Skeletal muscle tissue (tissue), 4 donors: ENCODE data around the gene NPBWR2. TPM values are rescaled to one million over a fixed set of nuclear protein-coding genes. Genes with fewer than 3 reads are reported as not detected.

Source experiments
- H3K27ac ChIP-seq: one replicate; pipeline ENCODE4 v1.7.0; 2013; ENCODE audit warnings: mild to moderate bottlenecking, low read depth, low read length, inconsistent platforms
- H3K27me3 ChIP-seq, 3 donors: one replicate each; pipeline ENCODE4 v1.7.0; 2013; ENCODE audit warnings: low read length in 3 of 3; ENCODE audit not compliant: control insufficient read depth in 3 of 3, insufficient read depth in 3 of 3
- H3K36me3 ChIP-seq, 3 donors: one replicate each; pipeline ENCODE4 v1.7.0; 2013; ENCODE audit warnings: low read length in 3 of 3; ENCODE audit not compliant: control insufficient read depth in 3 of 3, insufficient read depth in 3 of 3
- H3K4me1 ChIP-seq, 3 donors: one replicate each; pipeline ENCODE4 v1.7.0; 2013; ENCODE audit warnings: low read length in 3 of 3, mild to moderate bottlenecking in 3 of 3; ENCODE audit not compliant: control insufficient read depth in 3 of 3, insufficient read depth in 3 of 3
- H3K4me3 ChIP-seq, 3 donors: one replicate each; pipeline ENCODE4 v1.7.0; 2013; ENCODE audit warnings: low read length in 3 of 3
- H3K9ac ChIP-seq, 3 donors: one replicate each; pipeline ENCODE4 v1.7.0; 2013; ENCODE audit warnings: low read length in 3 of 3, mild to moderate bottlenecking in 3 of 3, moderate library complexity in 2 of 3, low read depth in 1 of 3
- H3K9me3 ChIP-seq, 3 donors: one replicate each; pipeline ENCODE4 v1.7.0; 2013; ENCODE audit warnings: low read length in 3 of 3; ENCODE audit not compliant: control insufficient read depth in 3 of 3
- total RNA-seq: library from RNA; depleted of rRNA; stranded (reverse); fragments of >200 nt; gene quantifications from one replicate; pipeline ENCODE4 v1.2.3, GENCODE V29; 2014
- donor health status: Osteomylitis.

Gene NPBWR2
- total RNA-seq, 1 donor from 2014 or later = not detected

GRCh38 chr20:64150756-64151632 is 43.6 kb upstream of the NPBWR2 start:
- peaks cover 5 to 40% (median 38%) of the 10 kb centered on the region in 3 donors for H3K27me3 ChIP-seq
- no peaks in the 10 kb centered on the region for H3K4me1 ChIP-seq
- H3K27ac ChIP-seq = no peak overlapping the region
- H3K9me3 ChIP-seq = peaks cover 0 to 2% (median 0%) of the 10 kb centered on the region in 3 donors
- H3K36me3 ChIP-seq = no peaks in the 10 kb centered on the region
- no peak overlapping the region for H3K4me3 ChIP-seq
- no peak overlapping the region for H3K9ac ChIP-seq

GRCh38 chr20:64149809-64150560 is 42.6 kb upstream of the NPBWR2 start:
- no peak overlapping the region for H3K4me3 ChIP-seq
- peaks cover 5 to 38% (median 35%) of the 10 kb centered on the region in 3 donors for H3K27me3 ChIP-seq
- H3K9ac ChIP-seq = no peak overlapping the region
- peaks cover 3 to 9% (median 4%) of the 10 kb centered on the region in 3 donors for H3K9me3 ChIP-seq
- H3K4me1 ChIP-seq = no peaks in the 10 kb centered on the region
- H3K27ac ChIP-seq = no peak overlapping the region
- no peaks in the 10 kb centered on the region for H3K36me3 ChIP-seq

GRCh38 chr20:64149141-64149540 is 41.8 kb upstream of the NPBWR2 start:
- H3K27me3 ChIP-seq = peaks cover 1 to 35% (median 28%) of the 10 kb centered on the region in 3 donors
- H3K36me3 ChIP-seq = no peaks in the 10 kb centered on the region
- H3K9ac ChIP-seq = no peak overlapping the region
- peaks cover 3 to 9% (median 4%) of the 10 kb centered on the region in 3 donors for H3K9me3 ChIP-seq
- no peak overlapping the region for H3K4me3 ChIP-seq
- no peak overlapping the region for H3K27ac ChIP-seq
- no peaks in the 10 kb centered on the region for H3K4me1 ChIP-seq

GRCh38 chr20:64148581-64148980 is 41.2 kb upstream of the NPBWR2 start:
- peaks cover 3 to 9% (median 4%) of the 10 kb centered on the region in 3 donors for H3K9me3 ChIP-seq
- no peak overlapping the region for H3K9ac ChIP-seq
- H3K4me3 ChIP-seq = no peak overlapping the region
- peaks cover 5 to 31% (median 27%) of the 10 kb centered on the region in 3 donors for H3K27me3 ChIP-seq
- no peaks in the 10 kb centered on the region for H3K36me3 ChIP-seq
- H3K27ac ChIP-seq = no peak overlapping the region
- H3K4me1 ChIP-seq = no peaks in the 10 kb centered on the region

GRCh38 chr20:64146936-64147477 is 39.6 kb upstream of the NPBWR2 start:
- Histone ChIP-seq H3K27me3 (peaks cover 19 to 36% (median 29%) of the 10 kb centered on the region in 3 donors), H3K9ac (no peak overlapping the region), H3K9me3 (peaks cover 3 to 9% (median 4%) of the 10 kb centered on the region in 3 donors), H3K4me1 (no peaks in the 10 kb centered on the region), H3K4me3 (no peak overlapping the region), H3K27ac (no peak overlapping the region), H3K36me3 (no peaks in the 10 kb centered on the region)

- Histone ChIP-seq H3K27ac (no peak overlapping the region), H3K36me3 (no peaks in the 10 kb centered on the region), H3K4me3 (no peak overlapping the region), H3K27me3 (peaks cover 19 to 36% (median 25%) of the 10 kb centered on the region in 3 donors), H3K4me1 (no peaks in the 10 kb centered on the region), H3K9ac (no peak overlapping the region), H3K9me3 (peaks cover 3 to 9% (median 4%) of the 10 kb centered on the region in 3 donors)
Measured at GRCh38 chr20:64146301-64146935, 39.1 kb upstream of the NPBWR2 start.

GRCh38 chr20:64145458-64146300 is 38.3 kb upstream of the NPBWR2 start:
- no peak overlapping the region for H3K9ac ChIP-seq
- peaks cover 3 to 9% (median 4%) of the 10 kb centered on the region in 3 donors for H3K9me3 ChIP-seq
- H3K4me3 ChIP-seq = no peak overlapping the region
- no peaks in the 10 kb centered on the region for H3K36me3 ChIP-seq
- no peak overlapping the region for H3K27ac ChIP-seq
- H3K27me3 ChIP-seq = peaks cover 19 to 36% (median 29%) of the 10 kb centered on the region in 3 donors
- no peaks in the 10 kb centered on the region for H3K4me1 ChIP-seq

GRCh38 chr20:64144144-64144912 is 37.0 kb upstream of the NPBWR2 start:
- H3K9me3 ChIP-seq = peaks cover 3 to 6% (median 4%) of the 10 kb centered on the region in 3 donors
- no peaks in the 10 kb centered on the region for H3K36me3 ChIP-seq
- H3K27me3 ChIP-seq = peaks cover 19 to 40% (median 31%) of the 10 kb centered on the region in 3 donors

More at GRCh38 chr20:64144144-64144912, 37.0 kb upstream of the NPBWR2 start:
- Histone ChIP-seq H3K4me3 (no peak overlapping the region), H3K9ac (no peak overlapping the region), H3K27ac (no peak overlapping the region), H3K4me1 (no peaks in the 10 kb centered on the region)
